GM18499 (cell line): Measurements from ENCODE around the gene XRN2.

Source experiments
- ATAC-seq: cut with Tn5 transposase; IDR thresholded peaks from one replicate; pipeline ENCODE4 v1.9.1; 2021; ENCODE audit warnings: moderate number of reproducible peaks; ENCODE audit not compliant: insufficient read depth, unreplicated experiment

XRN2 gene

GRCh38 chr20:21294755-21295154 is 8.4 kb upstream of the XRN2 start:
- no peak for ATAC-seq

DNA sequence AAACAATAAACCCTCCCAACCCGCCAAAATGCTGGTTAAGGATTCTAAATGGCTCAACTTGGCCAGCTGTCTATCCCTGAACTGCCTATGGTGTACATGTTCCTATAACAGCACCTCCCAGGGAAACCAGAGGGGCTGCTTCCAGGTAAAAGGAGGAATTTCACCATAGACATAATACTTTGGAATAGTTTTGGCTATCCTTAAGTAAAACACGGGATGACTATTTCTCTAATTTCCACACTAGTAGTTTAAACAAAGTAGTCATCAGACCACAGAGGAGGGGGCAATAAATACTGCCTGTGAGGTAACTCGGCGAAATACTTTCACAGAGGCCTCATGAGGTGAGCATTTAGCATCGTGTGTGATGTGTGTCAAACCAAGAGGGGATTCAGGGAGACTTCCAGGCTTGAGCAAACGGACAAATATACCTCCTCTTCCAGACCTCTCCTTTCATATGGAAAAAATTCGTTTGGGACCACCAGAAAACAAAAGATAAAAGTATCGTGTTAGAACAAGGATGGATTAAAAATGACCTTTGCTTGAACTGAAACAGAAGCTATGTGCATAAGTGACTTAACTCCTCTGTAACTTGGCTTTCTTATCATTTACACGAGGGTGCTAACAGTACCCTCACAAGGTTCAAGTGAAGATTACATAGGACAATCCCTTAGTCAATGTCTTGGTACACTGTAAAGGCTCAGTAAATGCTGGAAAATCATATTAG is 1.0 kb upstream of the XRN2 start:
- ATAC-seq = no peak

DNA sequence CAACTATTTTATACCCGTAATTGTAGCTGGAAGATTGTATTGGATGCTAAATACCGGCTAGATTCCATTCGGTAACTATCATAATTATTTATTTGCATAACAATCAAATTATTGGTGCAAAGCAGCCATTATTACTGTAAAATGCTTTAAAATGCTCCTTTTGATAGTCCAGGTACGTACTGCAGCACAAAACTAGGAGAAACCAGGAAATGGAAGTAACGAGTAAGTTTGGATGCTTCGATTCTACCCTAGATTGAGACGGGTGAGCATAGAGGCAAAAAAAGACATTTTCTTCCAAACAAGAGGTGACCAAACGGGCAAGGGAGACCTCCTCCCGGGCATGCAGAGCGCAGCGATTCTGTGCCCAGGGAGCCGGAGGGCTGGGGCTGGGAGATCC is 469 bp upstream of the XRN2 start:
- ATAC-seq = peak; percentile 6

- ATAC-seq = peak; percentile 6
Measured at GRCh38 chr20:21303872-21304586, 898 bp downstream of the XRN2 start.

DNA sequence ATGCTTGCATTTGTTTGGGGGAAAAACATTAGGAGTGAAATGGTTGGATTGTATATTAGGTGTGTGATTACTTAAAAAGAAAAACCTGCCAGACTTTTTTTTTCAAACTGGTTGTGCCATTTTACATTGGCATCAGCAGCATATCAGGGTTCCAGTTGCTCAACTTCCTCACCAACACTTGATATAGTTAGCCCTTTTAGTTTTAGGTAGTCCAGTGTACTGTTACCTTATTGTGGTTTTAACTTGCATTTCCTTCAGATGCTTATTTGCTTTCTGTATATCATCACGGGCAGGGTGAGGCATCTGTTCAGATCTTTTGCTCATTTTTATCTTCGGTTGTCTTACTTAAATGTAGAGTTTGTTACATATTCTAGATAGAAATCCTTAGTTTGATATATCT is 5.2 kb downstream of the XRN2 start:
- no peak for ATAC-seq

GRCh38 chr20:21309678-21310467 is 6.7 kb downstream of the XRN2 start:
- no peak for ATAC-seq

- no peak for ATAC-seq
Measured at GRCh38 chr20:21312813-21313474, 9.8 kb downstream of the XRN2 start.

DNA sequence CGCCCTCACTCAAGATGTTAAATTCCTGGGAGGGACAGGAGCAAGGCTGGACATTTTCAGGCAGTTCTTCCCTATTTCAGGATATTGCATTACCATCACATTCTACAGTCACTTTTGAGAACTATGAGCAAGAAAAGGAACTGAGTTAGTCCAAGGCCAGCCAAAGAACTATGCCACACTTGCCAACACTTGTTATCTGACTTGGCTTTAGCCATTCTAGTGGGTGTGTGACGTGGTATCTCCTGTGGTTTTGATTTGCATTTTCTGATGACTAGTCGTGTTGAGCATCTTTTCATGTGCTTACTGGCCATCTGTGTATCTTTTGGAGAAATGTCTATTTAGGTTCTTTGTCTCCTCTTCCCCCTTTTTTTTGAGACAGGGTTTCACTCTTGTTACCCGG is 12.0 kb downstream of the XRN2 start:
- no peak for ATAC-seq

GRCh38 chr20:21322083-21322710 is 19.1 kb downstream of the XRN2 start:
- no peak for ATAC-seq

DNA sequence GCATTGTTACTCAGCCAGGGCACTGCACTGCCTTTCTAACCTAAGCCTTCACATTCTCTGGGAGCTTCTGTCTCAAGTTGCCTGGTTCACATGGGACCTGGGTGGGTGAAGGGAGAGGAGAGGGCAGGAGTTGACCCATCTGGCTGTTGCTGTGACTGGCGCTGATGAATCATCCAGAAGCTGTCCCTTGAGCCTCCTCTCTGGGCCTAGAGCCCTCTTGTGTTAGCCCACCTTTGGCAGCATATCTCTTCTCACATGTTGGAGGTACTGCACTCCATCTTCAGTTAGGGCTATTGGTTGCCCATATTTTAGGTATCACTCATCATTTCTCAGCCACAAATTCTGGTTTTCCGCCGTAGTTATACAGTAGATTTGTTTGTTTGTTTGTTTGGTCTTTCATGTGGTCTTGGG is 19.8 kb downstream of the XRN2 start:
- no peak for ATAC-seq

DNA sequence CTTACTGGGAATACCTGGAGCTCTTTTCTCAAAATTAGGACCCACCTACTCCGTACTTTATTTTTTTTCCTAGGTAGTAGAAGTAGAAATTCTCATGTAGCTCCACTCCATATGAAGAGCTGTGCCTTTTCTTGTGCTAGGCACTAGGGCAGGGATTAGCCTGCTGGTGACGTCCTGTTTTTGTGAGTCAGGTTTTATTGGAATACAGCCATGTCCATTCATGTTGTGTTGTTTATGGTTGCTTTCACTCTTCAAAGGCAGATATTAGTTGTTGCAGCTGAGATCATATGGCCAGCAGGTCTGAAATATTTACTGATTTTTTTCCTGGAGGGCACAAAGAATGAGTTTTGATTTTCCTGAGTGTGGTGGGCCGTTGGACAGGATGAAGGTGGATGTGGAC is 20.5 kb downstream of the XRN2 start:
- ATAC-seq = no peak

DNA sequence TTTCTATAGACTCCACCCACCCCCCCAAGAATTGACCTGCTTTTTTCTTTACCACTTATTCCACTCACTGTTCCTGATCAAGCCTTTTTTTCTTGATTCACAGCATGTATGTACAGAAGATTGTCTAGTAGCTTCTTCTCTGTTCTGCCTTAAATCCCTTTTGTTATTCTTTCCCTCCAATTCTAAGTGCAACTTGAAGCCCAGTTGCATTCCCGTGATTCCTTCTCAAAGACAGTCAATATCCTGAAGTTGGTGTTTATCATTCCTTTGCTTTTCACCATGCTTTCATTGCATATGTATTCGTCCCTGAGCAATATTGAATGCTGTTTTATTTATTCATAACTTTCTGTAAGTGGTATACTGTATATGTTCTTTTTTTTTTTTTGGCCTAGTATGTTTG is 21.0 kb downstream of the XRN2 start:
- ATAC-seq = no peak

GRCh38 chr20:21325296-21325695 is 22.2 kb downstream of the XRN2 start:
- ATAC-seq = no peak

- ATAC-seq = no peak
Measured at GRCh38 chr20:21326700-21327099, 23.6 kb downstream of the XRN2 start.

DNA sequence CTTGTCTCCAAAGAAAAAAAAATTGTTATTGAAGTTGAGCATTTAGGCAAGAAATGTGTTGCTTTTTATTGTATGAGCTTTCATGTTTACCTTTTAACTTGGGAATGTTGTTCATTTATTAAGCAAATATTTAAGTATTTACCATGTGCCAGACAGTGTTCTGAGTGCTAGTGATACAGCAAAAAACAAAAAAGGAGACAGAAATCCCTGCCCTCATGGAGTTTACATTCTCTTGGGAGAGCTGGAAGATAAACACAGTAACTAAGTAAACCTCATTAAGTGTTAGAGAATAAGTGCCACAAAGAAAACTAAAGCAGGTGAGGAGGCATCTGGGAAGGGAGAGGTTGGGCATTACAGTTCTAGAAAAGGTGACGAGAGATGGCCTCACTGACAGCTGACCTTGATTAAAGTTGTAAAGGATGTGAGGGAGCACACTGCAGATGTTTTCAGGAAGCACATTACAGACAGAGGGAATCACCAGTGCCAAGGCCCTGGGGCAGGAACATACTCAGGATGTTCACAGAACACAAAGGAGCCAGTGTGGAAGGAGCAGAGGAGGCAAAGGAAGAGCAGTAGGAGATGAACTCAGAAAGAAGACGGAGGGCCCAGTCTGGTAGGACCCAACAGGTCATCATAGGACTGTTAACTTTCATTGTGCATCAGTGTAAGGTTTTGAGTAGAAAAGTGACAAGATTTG is 33.5 kb downstream of the XRN2 start:
- ATAC-seq = no peak

DNA sequence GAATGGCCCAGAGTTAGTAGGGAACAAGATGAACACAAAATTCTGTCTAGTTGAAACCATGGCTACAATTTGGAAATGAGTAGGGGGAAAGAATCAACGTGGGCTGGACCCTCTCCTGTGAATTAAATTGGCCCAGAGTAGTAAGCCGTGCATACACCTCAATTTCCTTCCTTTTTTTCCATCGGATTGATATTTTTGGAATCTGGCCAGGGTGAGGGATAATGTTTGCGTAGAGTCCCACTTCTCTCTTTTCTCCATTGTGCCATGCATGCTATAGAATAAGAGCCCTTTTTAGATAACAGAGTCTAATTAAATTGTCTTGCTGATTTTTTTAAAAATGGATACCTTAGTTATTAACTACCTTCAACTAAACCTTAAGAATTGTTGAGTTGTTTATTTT is 35.2 kb downstream of the XRN2 start:
- ATAC-seq = no peak

DNA sequence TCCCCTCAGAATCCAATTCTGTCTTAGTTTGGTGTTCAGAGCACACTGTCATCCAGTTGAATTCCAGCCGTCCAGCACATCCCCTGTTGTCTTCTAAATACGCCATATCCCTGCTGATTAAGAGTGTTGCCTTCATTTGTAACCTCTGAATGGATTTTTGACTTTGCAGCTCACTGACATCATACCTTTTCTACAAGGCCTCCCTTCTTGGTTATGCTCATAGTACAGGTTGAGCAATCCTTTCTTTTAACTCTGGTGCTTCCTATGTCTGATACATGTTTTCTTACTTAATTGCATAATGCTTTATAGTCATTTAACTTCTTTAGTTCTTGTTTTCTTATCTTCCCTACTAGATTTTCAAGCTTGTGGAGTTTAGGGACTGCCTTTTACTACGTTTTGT is 36.4 kb downstream of the XRN2 start:
- no peak for ATAC-seq

- no peak for ATAC-seq
Measured at GRCh38 chr20:21340991-21341697, 38.0 kb downstream of the XRN2 start.
